Central memory CD8-positive, alpha-beta T cell (primary cell): ENCODE results near the gene ZBTB7C.
A peak's percentile ranks its signal among the peaks of the same experiment; 100 is the strongest.

ENCODE experiments used
- ATAC-seq: fragments of 150-1000 bp; cut with Tn5 transposase; replicated peaks from 2 replicates; pipeline ENCODE4 v1.10.0; 2022; ENCODE audit warnings: mild to moderate bottlenecking, moderate FRiP score, moderate number of reproducible peaks; ENCODE audit not compliant: poor library complexity, severe bottlenecking; ENCODE audit errors: extremely low read depth
- DNase-seq, 2 donors: peaks; one replicate each; pipeline ENCODE4 v3.0.0; 2021; ENCODE audit warnings: low spot score in 2 of 2
- H3K27ac Mint-ChIP-seq: one replicate; pipeline ENCODE4 v1.8.0; 2022; ENCODE audit warnings: low read depth, mild to moderate bottlenecking, moderate library complexity, mixed read lengths
- H3K27me3 Mint-ChIP-seq: one replicate; pipeline ENCODE4 v1.8.0; 2022; ENCODE audit warnings: mixed read lengths
- H3K36me3 Mint-ChIP-seq: one replicate; pipeline ENCODE4 v1.8.0; 2022; ENCODE audit warnings: mild to moderate bottlenecking, moderate library complexity, mixed read lengths; ENCODE audit not compliant: insufficient read depth
- H3K4me1 Mint-ChIP-seq: one replicate; pipeline ENCODE4 v1.8.0; 2022; ENCODE audit warnings: mixed read lengths
- H3K4me3 Mint-ChIP-seq: one replicate; pipeline ENCODE4 v1.8.0; 2022; ENCODE audit warnings: mild to moderate bottlenecking, moderate library complexity, mixed read lengths
- H3K9me3 Mint-ChIP-seq: one replicate; pipeline ENCODE4 v1.8.0; 2022; ENCODE audit warnings: mixed read lengths

ZBTB7C gene

GRCh38 chr18:48149020-48149685, 260.0 kb downstream of the ZBTB7C start:
- Mint-ChIP-seq H3K36me3 (no peaks in the 10 kb centered on the region), H3K27ac (no peak overlapping the region), H3K9me3 (no peaks in the 10 kb centered on the region), H3K27me3 (peaks cover 36% of the 10 kb centered on the region), H3K4me3 (no peak overlapping the region), H3K4me1 (no peaks in the 10 kb centered on the region)
- ATAC-seq (no peak), DNase-seq (no peak)

DNA sequence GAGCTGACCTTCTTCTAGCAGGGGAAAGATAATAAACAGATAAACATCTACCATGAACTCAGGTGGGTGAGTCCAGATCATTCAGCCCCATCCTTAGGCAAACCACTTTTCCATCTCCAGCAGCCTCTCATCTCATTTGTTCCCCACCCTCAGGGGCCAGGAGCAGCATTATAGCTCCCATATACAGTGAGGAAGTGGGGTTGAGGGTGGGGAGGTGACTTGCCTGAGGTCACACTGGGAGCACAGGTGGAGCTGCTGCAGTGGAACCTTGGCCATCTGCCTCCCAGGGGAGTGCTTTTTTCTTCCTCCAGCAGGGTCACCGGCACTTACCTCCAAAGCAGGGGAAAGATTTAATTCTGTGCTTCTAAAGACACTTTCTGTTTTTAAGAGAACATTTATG, 266.2 kb downstream of the ZBTB7C start:
- ATAC-seq: no peak
- DNase-seq: no peak
- H3K27me3 Mint-ChIP-seq: peaks cover 32% of the 10 kb centered on the region
- H3K9me3 Mint-ChIP-seq: no peaks in the 10 kb centered on the region
- no peaks in the 10 kb centered on the region for H3K36me3 Mint-ChIP-seq
- H3K4me3 Mint-ChIP-seq: no peak overlapping the region
- H3K4me1 Mint-ChIP-seq: no peaks in the 10 kb centered on the region
- no peak overlapping the region for H3K27ac Mint-ChIP-seq

DNA sequence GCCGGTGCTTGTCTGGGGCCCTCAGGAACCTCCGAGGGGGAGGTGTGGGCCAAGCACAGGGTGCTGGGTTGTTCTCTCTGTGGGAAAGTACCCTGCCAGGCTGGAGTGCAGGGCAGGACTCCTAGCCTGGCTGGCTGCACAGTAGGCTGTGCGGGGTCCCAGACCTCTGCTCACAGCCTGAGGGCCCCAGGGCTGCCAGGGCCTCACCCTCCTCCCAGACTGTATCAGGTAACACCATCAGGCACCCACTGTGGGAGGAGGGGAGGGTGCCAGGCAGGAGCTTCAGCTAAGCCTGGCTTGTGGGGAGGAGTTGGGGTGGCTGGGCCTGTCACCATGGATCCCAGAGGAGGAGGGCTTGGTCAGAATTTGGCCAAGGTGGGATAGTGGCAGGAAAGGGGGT, 266.8 kb downstream of the ZBTB7C start:
- peaks cover 38% of the 10 kb centered on the region for H3K27me3 Mint-ChIP-seq
- no peak for ATAC-seq
- no peaks in the 10 kb centered on the region for H3K9me3 Mint-ChIP-seq
- H3K4me3 Mint-ChIP-seq: no peak overlapping the region
- DNase-seq: no peak
- H3K4me1 Mint-ChIP-seq: no peaks in the 10 kb centered on the region
- no peaks in the 10 kb centered on the region for H3K36me3 Mint-ChIP-seq
- H3K27ac Mint-ChIP-seq: no peak overlapping the region

DNA sequence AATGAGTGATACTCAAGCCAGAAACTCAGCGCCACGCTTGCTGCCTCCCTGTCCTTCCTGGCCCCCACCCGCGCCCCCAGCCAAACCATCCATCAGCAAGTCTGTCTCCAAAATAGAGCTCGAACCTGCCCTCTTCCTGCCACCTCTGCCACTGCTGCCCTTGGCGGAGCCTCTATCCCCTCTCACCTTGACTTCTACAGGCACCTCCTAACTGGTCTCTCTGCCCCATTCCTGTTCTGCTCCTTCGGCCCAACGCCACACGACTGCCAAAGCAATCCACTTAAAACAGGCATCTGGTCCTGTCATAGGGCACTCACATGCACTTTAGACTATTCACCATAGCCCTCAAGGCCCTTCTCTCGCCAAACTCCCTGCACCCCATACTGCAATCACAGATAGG, 268.5 kb downstream of the ZBTB7C start:
- ATAC-seq (no peak), DNase-seq (no peak)
- peaks cover 48% of the 10 kb centered on the region for H3K27me3 Mint-ChIP-seq
- no peaks in the 10 kb centered on the region for H3K9me3 Mint-ChIP-seq
- H3K36me3 Mint-ChIP-seq: no peaks in the 10 kb centered on the region
- no peak overlapping the region for H3K4me3 Mint-ChIP-seq
- H3K27ac Mint-ChIP-seq: no peak overlapping the region
- H3K4me1 Mint-ChIP-seq: no peaks in the 10 kb centered on the region

GRCh38 chr18:48139431-48140347, 269.5 kb downstream of the ZBTB7C start:
- H3K27ac Mint-ChIP-seq: no peak overlapping the region
- no peaks in the 10 kb centered on the region for H3K4me1 Mint-ChIP-seq
- ATAC-seq: no peak
- DNase-seq: no peak
- no peak overlapping the region for H3K4me3 Mint-ChIP-seq
- H3K27me3 Mint-ChIP-seq: peaks cover 48% of the 10 kb centered on the region
- no peaks in the 10 kb centered on the region for H3K9me3 Mint-ChIP-seq
- no peaks in the 10 kb centered on the region for H3K36me3 Mint-ChIP-seq

DNA sequence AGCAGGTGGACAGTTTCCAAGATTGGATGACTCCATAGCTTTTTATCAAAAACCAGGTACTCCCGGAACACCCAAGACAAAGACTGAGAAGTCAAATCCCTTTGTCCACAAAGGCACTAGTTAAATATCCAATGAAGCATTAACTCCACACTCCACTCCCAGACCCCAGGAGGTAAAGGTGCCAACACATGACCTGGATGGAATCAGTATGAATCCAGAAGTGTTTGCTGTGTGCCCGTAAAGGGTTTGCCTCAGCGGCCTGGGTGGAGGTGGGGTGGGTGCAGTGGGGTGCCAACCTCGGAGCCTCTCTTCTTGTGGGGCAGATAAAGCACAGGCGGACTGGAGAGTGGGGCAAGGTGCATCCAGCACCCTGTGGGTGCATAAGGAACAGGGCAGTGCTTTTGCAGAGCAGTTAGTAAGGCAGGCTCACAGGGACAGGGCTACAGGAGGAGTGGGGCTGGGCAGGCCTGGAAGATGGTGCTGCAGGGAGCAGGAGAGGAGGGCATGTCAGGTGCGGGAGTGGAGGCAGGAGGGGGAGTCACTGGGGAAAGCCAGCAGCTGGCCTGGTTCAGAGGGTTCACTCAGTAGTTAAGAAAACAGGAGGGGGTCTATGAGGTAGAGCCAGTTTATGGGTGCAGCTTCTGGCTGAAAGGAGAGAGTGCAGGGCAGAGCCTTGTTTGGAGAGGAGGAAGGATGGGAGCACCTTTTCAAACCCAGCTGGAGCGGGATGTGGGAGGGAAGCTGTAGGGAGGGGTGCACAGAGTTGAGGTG, 270.3 kb downstream of the ZBTB7C start:
- no peak for ATAC-seq
- Mint-ChIP-seq H3K36me3 (no peaks in the 10 kb centered on the region), H3K4me1 (no peaks in the 10 kb centered on the region), H3K9me3 (no peaks in the 10 kb centered on the region), H3K27ac (no peak overlapping the region), H3K4me3 (no peak overlapping the region), H3K27me3 (peaks cover 51% of the 10 kb centered on the region)
- no peak for DNase-seq

- Mint-ChIP-seq H3K27ac (no peak overlapping the region), H3K27me3 (peaks cover 51% of the 10 kb centered on the region), H3K4me3 (no peak overlapping the region), H3K9me3 (no peaks in the 10 kb centered on the region), H3K4me1 (no peaks in the 10 kb centered on the region), H3K36me3 (no peaks in the 10 kb centered on the region)
- ATAC-seq (no peak), DNase-seq (no peak)
These were observed 271.0 kb downstream of the ZBTB7C start for GRCh38 chr18:48138210-48138609.

- Mint-ChIP-seq H3K27me3 (peaks cover 51% of the 10 kb centered on the region), H3K4me1 (no peaks in the 10 kb centered on the region), H3K4me3 (peak overlapping the region; percentile 40), H3K36me3 (no peaks in the 10 kb centered on the region), H3K27ac (no peak overlapping the region), H3K9me3 (no peaks in the 10 kb centered on the region)
- DNase-seq (no peak), ATAC-seq (no peak)
These were observed 271.7 kb downstream of the ZBTB7C start for GRCh38 chr18:48137374-48138081.

DNA sequence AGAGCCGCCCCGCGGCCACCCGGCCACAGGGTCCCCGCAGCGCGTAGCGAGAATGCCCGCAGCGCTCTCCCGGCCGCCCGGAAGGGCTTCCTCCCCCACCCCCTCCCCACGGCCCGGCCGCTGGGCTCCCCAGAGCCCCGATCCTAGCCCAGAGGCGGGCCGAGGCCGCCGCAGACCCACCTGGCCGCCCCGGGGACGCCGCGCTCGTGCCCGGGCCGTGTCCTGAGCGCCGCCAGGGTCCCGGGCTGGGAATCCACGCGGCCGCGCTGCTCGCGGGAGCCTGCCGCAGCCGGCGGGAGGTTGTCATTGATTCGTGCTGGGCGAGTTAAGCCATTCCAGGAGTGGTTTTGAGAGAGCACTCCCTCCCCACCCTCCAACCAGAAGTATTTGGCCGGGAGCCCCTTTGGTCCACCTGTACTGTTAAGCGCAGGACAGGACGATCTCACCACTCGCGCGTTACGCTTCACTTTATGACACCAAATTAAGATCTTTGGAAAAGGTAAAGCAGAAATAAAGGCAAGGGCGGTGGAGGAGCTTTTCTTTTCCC, 272.3 kb downstream of the ZBTB7C start:
- H3K27ac Mint-ChIP-seq: no peak overlapping the region
- no peak for DNase-seq
- H3K9me3 Mint-ChIP-seq: no peaks in the 10 kb centered on the region
- H3K4me1 Mint-ChIP-seq: no peaks in the 10 kb centered on the region
- peak overlapping the region; percentile 40 for H3K4me3 Mint-ChIP-seq
- no peak for ATAC-seq
- no peaks in the 10 kb centered on the region for H3K36me3 Mint-ChIP-seq
- H3K27me3 Mint-ChIP-seq: peaks cover 51% of the 10 kb centered on the region

- Mint-ChIP-seq H3K36me3 (no peaks in the 10 kb centered on the region), H3K4me1 (no peaks in the 10 kb centered on the region), H3K4me3 (no peak overlapping the region), H3K27me3 (peaks cover 51% of the 10 kb centered on the region), H3K27ac (no peak overlapping the region), H3K9me3 (no peaks in the 10 kb centered on the region)
- ATAC-seq (no peak), DNase-seq (no peak)
These were observed 272.9 kb downstream of the ZBTB7C start for GRCh38 chr18:48136051-48136826.

DNA sequence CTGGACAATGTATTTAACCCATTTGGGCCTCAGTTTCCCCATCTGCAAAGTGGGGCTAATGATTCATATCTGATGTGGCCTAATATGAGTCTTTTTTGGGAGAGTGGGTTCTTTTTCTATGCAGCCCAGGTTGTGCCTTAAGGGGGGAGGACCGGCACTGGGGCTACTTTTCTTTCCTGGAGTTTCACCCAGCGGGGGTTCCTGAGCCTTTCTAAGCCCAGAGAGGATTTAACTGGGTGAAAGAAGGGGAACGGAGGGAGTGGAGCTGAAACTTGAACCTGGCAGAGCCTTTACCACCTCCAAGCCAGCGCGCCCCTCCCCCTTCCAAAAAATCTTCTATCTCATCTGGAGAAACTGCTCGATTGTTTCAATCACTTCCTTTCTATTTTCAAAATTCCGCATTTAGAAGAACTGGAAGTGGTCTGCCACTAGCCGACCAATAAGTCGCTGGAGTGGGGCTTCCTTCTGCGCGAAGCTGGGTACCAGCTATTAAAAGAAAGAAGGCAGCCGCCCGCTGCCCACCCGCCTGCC, 273.7 kb downstream of the ZBTB7C start:
- ATAC-seq (no peak), DNase-seq (no peak)

More for the DNA sequence above, 273.7 kb downstream of the ZBTB7C start:
- H3K9me3 Mint-ChIP-seq: no peaks in the 10 kb centered on the region
- no peaks in the 10 kb centered on the region for H3K4me1 Mint-ChIP-seq
- H3K27me3 Mint-ChIP-seq: peaks cover 51% of the 10 kb centered on the region
- H3K27ac Mint-ChIP-seq: no peak overlapping the region
- no peaks in the 10 kb centered on the region for H3K36me3 Mint-ChIP-seq
- H3K4me3 Mint-ChIP-seq: no peak overlapping the region
